ENCODE data around the gene SPEG.

Gene SPEG

DNA sequence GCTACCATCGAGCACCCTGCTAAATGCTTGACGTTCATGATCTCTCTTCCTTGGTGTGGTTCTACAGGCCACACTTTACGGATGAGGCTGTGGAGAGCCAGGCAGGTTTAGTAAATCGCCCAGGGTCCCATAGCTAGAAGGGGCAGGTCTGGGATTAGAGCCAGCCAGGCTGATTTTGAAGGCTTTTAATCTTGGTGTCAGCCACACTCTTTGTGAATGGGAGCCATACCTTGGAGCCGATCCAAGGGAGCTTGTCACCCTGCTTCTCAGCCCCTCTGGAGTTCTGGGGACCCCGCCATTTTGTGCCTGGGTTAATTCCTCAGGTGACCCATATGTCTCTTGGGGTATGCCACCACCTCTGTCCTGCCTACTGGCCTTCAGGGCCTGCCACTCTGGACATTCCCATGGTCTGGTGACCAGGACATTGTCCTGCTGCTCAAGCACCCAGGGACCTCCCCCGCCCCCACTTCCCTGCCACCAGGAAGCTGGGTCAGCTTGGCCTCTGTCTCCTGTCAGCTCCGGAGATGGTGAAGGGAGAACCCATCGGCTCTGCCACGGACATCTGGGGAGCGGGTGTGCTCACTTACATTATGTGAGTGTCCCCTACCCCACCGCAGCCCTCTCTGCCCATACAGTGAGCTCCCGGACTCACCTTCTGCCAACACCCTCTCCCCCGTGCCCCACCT is 56.8 kb downstream of the SPEG start:
- ChIA-PET CTCF (interaction anchor here (1.6 kb wide), 1 partner anchor 9 kb away, joined by 6 read pairs; no protein-coding TSS in a partner anchor), POLR2A (ENCODE audit: low non-redundant PET) (no interaction called here)
- no peak overlapping the region for H3K27ac ChIP-seq
- DNase-seq (ENCODE audit: low spot score), result no peak
- TF ChIP-seq, protein P1, sequence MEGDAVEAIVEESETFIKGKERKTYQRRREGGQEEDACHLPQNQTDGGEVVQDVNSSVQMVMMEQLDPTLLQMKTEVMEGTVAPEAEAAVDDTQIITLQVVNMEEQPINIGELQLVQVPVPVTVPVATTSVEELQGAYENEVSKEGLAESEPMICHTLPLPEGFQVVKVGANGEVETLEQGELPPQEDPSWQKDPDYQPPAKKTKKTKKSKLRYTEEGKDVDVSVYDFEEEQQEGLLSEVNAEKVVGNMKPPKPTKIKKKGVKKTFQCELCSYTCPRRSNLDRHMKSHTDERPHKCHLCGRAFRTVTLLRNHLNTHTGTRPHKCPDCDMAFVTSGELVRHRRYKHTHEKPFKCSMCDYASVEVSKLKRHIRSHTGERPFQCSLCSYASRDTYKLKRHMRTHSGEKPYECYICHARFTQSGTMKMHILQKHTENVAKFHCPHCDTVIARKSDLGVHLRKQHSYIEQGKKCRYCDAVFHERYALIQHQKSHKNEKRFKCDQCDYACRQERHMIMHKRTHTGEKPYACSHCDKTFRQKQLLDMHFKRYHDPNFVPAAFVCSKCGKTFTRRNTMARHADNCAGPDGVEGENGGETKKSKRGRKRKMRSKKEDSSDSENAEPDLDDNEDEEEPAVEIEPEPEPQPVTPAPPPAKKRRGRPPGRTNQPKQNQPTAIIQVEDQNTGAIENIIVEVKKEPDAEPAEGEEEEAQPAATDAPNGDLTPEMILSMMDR (conservative IDR thresholded peaks at IDR 0.05; ENCODE audit: low read depth), result no peak

DNA sequence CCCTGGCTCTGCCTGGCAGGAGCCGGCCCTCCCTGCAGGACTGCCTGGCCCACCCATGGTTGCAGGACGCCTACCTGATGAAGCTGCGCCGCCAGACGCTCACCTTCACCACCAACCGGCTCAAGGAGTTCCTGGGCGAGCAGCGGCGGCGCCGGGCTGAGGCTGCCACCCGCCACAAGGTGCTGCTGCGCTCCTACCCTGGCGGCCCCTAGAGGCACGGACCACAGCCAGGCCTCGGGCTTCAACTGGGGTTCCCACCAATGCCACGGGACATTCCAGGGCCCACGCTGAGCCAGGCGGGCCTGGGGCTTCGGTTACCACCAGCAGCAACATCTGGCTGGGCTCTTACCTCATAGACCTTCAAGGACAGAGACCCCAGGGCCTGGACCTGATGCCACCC is 57.9 kb downstream of the SPEG start:
- POLR2A ChIA-PET (ENCODE audit: low non-redundant PET), result no interaction called here

DNA sequence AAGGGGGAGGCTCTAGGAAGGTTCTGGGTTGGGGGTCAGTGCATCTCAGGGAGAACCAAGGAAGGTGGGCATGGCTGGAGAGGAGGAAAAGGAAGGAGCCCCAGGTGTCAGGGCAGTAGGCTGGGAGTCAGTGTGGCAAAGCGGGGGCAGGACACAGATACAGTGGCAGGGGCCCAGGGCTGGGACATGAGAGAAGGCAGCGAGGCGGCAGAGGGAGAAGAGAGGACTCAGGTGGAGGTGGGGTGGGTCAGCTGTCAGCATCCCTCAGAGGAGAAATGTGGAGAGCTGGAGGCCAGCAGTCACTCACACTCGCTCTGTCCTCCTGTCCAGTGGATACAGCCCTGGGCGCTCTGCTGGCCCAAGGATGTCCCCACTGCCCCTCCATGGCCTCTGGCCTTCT is 58.4 kb downstream of the SPEG start:
- DNase-seq (ENCODE audit: low spot score), result no peak
- ChIA-PET CTCF (no interaction called here), POLR2A (ENCODE audit: low non-redundant PET) (no interaction called here)
- H3K27ac ChIP-seq, result no peak overlapping the region
- TF ChIP-seq, protein P1 (conservative IDR thresholded peaks at IDR 0.05; ENCODE audit: low read depth), result no peak

More for the DNA sequence above, 57.9 kb downstream of the SPEG start:
- TF ChIP-seq, protein P1 (conservative IDR thresholded peaks at IDR 0.05; ENCODE audit: low read depth), result no peak
- H3K27ac ChIP-seq, result no peak overlapping the region
- CTCF ChIA-PET, result no interaction called here
- no peak for DNase-seq (ENCODE audit: low spot score)

DNA sequence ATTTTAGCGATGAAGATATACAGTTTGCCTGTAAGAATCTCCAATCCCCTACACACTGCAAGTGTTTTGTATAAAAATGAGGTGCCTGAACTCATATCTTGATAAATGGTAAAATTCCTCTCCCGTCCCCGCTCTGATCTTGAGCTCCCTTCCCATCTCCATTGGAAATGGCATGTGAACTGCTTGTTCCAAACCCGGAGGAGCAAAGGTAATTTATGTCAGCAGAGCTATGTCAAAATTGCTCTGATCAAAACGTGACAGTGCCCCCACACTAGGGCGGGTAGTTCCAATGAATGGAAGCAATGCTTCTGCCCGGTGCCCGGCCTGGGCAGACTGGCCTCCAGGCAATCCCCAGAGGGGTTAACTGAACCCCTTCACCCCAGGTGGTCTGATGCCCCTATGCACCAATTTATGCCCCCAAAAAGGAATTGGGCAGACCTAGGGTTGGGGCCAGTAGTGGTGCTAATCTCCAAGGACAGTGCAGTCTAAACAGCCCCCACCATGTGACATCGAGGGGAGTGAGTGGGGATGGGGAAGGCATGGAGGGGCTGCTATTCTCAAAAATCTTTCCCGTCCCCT is 60.4 kb downstream of the SPEG start:
- ChIA-PET CTCF (interaction anchor here (0.5 to 1.6 kb wide), 9 partner anchors 13 to 93 kb away, joined by 3 to 8 read pairs (median 4); no protein-coding TSS in a partner anchor), POLR2A (ENCODE audit: low non-redundant PET) (interaction anchor here (0.6 kb wide), 1 partner anchor 14 kb away, joined by 3 read pairs; no protein-coding TSS in a partner anchor)
- TF ChIP-seq, protein P1 (conservative IDR thresholded peaks at IDR 0.05; ENCODE audit: low read depth), result 0 out of 2 replicates have a peak, but pooled peaks have one; percentile 42
- no peak for DNase-seq (ENCODE audit: low spot score)
- H3K27ac ChIP-seq, result no peak overlapping the region

DNA sequence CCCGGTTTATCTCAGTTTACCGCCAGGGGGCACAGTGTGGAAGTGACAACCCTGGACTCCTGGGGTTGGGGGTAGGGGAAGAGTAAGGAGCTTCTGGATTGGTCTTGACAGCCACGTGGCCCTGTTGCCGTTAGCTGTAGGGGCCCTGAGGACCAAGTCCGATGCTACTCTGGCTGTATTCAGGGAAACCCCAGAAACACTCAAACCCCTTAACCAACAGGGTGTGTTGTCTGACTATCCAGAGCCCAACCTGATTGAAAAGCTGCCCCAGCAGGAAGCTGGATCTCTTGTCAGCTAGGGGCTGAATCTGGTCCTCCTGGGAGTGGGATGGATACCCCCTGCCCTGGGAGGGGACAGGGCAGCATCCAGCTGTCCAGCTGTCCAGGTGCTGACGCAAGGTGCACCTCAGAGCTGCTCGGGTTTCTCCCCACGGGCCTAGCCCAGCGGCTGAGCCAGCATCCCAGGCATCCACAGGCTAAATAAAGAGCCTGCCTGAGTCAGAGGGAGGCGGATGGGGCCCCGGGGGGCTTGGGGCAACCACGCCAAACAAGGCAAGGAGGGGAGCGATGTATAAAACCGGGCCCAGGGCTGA is 61.0 kb downstream of the SPEG start:
- no peak overlapping the region for H3K27ac ChIP-seq
- peak; percentile 73 for DNase-seq (ENCODE audit: low spot score)
- TF ChIP-seq, protein P1 (conservative IDR thresholded peaks at IDR 0.05; ENCODE audit: low read depth), result peak; percentile 9; the same call in 1 of the 2 replicates
- POLR2A ChIA-PET (ENCODE audit: low non-redundant PET), result interaction anchor here (0.6 kb wide), 2 partner anchors 13 to 587 kb away, joined by 3 read pairs; no protein-coding TSS in a partner anchor
- CTCF ChIA-PET, result interaction anchor here (0.7 to 1.6 kb wide), 11 partner anchors 9 to 108 kb away, joined by 3 to 8 read pairs (median 4); partner anchors contain the start of gene DNPEP

DNA sequence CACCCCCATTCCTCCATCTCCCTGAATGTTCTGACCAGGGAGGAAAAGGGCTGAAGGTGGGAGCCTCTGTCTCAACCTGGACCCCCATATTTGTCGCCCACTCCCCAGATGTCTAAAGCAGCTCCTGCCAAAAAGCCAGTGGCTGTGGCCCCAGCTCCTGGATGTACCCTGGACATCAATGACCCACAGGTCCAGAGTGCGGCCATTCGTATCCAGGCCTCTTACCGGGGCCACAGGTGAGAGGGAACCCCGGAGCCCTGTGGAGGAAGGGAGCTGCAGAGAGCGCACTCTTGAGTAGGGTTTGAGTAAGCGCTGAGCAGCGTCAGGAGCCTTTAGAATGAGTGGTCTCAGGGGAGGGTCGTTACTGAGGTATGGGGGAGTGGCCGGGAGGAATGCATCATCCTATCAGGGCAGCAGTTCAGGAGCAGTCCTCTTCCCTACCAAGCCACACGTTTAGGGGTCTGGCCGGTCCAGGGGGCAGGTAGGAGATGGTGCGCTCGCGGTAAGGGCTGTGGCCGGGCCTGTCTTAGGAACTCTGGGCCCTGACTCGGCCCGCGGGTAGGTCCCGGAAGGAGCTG is 61.7 kb downstream of the SPEG start:
- ChIA-PET CTCF (interaction anchor here (0.7 to 1.6 kb wide), 9 partner anchors 10 to 108 kb away, joined by 3 to 8 read pairs (median 4); partner anchors contain the start of gene DNPEP), POLR2A (ENCODE audit: low non-redundant PET) (interaction anchor here (0.6 kb wide), 1 partner anchor 587 kb away, joined by 3 read pairs; no protein-coding TSS in a partner anchor)
- TF ChIP-seq, protein P1 (conservative IDR thresholded peaks at IDR 0.05; ENCODE audit: low read depth), result no peak
- no peak for DNase-seq (ENCODE audit: low spot score)
- H3K27ac ChIP-seq, result no peak overlapping the region
